Activated T-cell treated with anti-CD3 and anti-CD28 coated beads for 24 hours (primary cell): ENCODE measurements around the gene ABHD16A.
A peak's percentile ranks its signal among the peaks of the same experiment; 100 is the strongest.

Source experiments
- DNase-seq: peaks from one replicate; pipeline ENCODE4 v3.0.0-alpha.2; 2020; ENCODE audit warnings: low read depth

ABHD16A gene

DNA sequence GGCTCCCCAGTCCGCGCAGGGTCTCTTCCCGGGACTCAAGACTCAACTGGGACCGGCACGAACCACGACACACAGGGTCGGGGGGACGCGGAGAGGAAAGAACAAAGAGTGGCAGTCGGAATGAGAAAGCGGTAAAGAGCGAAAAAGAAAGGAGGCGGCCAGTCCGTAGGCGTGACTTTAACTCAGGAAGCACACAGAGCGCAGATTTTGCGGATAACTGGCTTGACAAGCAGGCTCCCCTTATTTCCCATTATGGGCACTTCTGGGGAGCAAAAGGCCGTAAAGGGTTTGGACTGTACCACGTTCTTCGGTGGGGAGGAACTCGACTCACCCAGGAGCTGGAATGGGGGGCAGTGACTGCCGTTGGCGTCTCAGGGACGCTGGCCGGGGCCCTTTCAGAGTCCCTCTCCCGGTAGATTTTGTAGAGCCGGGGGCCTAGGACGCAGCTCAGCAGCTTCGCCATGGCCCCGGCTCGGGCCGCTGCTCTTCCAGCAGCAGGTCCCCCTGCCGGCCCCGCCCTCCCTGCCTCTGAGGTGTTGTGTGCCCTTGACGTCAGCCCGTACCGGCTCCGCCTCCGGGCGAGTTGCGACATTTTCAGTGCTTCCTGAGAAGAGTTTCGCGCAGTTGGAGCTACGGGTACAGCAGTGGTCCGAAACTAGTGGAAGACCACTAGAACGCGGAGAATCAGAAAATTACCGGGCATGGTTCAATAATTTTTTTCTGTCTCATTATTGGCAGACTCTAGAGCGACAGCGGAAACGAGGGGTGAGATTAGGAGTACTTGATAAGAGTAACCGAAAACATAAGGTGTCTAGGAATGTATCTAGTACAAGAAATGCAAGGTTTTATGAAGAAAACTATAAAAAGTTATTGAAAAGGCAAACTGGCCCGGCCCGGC lies at the start of gene ABHD16A:
ABHD16A (minus strand) TSS at position 506 of the 898 bp plus-strand sequence; CDS start at position 463, 43 bp downstream.
- DNase-seq = peak; percentile 96

DNA sequence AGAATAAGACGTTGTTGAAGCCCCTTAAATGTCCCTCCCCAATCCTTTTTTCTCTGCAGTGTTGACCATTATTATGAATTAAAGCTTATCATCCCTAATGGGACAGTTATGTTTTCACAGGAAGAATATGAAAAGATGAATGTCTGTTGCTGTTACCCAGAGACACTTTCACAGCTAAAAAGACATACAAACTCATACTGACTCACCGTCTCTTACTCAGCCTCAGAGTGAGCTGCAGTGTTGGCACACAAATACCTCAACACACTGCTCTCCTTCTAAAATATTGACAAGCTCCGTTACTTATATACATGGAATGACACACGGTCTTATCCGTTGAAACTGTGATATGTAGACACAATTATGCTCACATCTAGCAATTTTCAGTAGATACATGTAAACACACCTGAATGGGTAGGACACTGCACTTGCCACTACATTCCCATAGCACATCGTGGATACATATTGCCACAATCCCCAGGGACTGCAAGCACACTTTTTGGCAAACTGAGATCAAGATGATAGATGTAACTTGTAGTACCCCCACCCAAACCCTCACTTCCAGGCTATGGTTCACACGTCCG lies 49.7 kb upstream of the ABHD16A start:
- no peak for DNase-seq

DNA sequence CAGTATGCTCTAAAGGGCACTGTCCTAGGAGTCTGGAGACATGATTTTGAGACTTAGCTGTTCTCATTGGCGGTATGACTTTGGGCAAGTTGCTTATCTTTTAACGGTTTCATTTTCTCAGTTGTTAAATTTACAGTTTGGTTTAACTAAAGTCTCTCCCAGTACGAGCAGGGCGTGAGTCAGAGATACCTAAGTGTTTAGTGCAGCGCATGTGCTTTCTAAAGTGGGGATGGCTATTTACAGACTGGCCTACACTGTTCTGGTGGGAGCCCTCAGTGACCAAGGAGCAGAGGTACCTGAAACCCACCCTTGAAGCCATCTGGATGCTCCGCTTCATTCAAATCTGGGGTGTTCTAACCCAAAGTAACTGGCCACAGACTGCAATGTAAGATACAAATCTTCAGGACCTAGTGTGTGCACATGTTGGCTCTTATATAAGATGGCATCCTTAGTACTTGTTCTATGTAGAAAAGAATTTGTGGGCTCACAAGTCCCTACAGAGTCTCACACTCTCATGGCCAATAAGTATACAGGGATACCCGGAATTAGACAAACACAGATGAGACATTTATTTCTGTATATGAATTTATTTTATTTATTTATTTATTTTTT lies 47.4 kb upstream of the ABHD16A start:
- no peak for DNase-seq

- DNase-seq = no peak
Observed at GRCh38 chr6:31749301-31750036, 46.3 kb upstream of the ABHD16A start.

DNA sequence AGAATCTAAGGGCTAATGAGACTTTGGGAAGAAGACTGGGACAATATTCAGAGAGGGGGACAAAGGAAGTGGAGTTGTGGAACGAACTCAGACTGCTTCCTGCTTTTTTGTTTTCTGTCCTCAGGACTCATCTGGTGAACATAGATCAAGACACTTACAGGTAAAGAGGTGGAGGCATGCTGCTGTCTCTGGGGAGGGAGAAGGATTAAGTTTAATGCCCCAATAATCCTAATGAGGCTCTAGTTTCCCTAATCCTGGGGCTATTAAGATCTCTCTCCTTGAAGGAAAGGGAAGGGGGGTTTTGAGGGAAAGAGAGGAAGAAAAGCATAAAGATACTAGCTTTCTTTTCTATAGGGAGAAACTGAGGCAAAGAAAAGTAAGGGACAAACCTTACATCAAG lies 41.3 kb upstream of the ABHD16A start:
- no peak for DNase-seq

DNA sequence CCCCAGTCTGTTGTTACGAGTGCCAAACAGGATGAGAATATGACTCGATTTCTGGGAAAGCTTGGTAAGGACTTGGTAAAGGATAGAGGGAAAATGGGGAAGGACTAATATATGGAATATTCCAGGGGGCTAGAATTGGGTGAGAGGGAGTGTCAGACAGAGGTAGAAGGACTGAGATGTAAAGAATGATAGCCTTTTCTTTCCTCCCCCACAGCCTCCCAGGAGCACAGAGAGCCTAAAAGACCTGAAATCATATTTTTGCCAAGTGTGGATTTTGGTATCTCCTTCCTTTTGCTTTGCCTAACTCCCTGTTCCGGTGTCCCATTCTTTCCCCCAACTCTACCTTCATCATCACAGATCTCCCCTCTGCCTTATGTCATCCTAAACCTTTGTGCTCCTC lies 39.8 kb upstream of the ABHD16A start:
- DNase-seq = no peak

DNA sequence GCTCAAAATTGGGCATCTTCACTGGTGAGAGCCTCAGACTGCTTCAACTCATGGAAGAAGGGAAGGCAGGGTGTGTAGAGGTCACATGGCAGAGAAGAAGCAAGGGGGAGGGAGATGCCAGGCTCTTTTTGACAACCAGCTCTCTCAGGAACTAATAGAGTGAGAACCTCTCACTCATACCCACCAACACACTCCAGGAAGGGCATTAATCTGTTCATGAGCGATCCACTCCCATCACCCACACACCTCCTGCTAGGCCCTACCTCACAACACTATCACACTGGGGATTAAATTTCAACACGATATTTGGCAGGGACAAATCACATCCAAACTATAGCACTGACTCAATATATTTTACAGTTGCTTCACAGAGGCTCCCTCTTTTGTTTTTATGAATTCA lies 38.7 kb upstream of the ABHD16A start:
- no peak for DNase-seq

GRCh38 chr6:31740397-31741223 lies 37.5 kb upstream of the ABHD16A start:
- no peak for DNase-seq

GRCh38 chr6:31739639-31740396 lies 36.7 kb upstream of the ABHD16A start, which contains the start of gene MSH5:
Gene MSH5, plus strand, starts transcription at chr6:31740005. Its CDS starts 462 bp downstream, at chr6:31740467.
- DNase-seq = peak; percentile 95

DNA sequence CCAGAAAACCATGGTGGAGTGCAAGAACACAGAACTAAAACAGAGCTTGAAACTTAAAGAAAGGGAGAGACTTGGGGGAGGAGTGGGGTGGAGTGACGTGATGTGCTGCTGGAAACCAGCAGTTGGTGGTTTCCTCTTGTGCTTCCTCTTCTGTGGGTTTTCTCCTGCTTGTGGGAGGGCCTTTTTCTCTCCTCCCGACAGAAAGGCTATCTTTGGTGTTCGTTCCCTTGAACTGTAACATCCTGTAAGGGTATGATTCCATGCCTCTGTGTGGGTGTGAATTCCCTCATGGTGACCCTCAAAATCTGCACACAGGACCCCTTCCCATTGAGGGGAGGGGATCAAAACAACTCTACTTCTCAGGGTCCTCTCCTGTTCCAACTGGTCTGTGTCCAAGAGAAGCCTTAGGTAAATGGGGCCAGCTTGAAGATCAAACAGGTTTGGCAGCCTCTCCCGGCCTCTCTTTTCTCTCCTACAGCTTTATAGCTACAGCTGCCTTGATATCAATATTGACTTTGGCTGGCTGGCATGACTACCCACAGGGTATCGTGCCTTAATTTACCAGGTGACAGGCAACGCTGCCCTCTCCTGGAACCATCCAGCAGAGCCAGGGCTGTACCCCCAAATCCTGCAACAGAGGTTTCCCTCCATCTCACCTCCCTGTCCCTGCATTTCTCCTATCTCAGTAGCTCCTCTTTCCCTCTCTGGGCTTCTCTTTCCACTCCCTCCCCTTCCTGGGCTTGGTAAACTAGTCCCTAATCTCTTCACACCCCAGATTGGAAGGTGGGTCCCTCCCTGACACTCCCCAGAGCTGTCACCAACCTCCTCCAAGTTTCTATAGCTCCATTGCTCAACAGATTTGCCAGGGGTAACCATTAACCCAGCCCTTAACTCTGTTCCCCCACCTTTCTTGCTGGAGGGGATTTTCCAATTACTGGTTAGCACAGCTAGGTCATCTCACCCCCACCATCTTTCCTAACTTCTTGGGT lies 35.2 kb upstream of the ABHD16A start:
- DNase-seq = peak; percentile 48

GRCh38 chr6:31737315-31737990 lies 34.3 kb upstream of the ABHD16A start:
- DNase-seq = no peak

DNA sequence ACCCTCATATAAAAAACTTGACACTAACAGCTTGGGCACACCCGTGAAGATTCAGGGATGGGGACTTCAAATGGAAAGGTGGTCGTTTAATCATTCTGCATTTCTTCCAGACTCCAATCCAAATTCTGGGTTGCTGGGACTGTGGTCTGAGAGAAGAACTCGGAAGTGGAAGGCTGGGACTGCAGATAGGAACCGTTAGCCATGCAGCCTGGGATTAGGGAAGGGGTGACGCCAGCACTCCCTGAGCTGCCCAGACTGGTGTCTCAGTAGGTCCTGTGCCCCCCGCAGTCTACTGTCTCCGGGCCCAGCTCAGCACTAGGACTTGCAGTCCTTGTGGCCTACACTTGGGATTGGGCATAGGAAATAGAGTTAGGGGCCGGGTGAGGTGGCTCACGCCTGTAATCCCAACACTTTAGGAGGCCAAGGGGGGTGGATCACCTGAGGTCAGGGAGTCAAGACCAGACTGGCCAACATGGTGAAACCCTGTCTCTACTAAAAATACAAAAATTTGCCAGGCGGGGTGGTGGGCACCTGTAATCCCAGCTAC lies 33.7 kb upstream of the ABHD16A start:
- no peak for DNase-seq

DNA sequence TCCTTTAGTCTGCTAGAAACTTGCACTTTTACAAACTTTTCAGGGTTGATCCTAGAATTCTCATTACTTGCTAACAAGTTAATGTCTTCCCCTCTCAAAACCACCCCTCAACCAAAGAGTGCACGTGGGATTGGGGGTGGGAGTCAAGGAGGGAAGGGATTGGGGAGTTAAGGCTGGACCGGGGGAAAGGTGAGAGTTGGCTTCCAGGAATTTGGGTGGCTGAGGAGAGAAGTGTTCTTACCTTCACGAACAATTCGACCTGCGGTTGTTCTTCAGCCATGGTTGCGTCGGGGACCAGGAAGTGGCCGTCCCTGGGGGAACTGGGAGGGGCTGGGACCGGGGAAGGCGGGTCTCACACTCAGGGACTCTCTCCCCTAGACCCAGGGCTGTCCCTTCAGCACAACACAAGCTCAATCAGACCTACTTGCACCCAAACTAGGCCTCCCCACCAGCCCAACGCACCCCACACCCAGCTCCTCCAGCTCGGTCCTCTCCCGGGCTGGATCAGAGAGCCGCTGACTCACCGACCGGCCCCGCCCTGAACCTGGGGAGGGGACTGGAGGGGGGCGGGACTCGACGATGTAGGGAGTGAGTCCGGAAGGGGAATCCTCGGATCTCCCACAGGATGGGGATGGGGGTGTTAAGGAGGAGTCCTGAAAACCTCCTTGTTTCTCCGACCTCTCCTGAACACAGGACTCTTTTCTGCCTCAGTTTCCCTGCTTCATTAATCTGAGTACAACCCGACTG lies 33.1 kb upstream of the ABHD16A start, which contains the start of gene CLIC1:
CLIC1 (minus strand) TSS at position 510 of the 747 bp plus-strand sequence; CDS start at position 280, 230 bp downstream.
- peak; percentile 75 for DNase-seq

DNA sequence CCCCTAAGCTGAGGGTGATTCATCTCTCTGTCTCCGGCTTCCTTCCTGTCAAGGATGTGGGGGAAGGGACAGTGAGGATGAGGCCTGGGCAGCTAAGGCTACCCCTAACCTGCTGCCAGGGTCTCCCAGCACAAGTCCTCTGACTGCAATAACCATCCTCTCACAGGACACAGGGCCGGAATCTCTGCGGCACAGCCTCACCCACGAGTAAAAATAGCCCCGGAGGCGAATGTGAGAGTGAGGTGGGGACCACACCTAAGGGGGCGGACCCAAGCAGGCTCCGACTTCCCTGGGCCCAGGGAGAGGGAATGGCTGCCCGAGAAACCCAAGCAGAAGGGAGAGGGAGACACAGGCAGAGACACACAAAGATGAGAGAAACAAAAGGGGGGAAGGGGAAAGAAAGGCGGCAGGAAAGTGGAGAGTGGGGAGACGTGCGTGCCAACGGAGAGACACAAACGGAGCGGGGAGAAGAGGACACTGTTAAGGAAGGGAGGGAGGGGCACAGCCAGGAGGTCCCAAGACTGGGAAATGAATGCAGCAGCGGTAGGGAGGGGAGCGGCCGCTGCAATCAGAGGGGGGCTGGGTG lies 31.8 kb upstream of the ABHD16A start:
- DNase-seq = peak; percentile 46

DNA sequence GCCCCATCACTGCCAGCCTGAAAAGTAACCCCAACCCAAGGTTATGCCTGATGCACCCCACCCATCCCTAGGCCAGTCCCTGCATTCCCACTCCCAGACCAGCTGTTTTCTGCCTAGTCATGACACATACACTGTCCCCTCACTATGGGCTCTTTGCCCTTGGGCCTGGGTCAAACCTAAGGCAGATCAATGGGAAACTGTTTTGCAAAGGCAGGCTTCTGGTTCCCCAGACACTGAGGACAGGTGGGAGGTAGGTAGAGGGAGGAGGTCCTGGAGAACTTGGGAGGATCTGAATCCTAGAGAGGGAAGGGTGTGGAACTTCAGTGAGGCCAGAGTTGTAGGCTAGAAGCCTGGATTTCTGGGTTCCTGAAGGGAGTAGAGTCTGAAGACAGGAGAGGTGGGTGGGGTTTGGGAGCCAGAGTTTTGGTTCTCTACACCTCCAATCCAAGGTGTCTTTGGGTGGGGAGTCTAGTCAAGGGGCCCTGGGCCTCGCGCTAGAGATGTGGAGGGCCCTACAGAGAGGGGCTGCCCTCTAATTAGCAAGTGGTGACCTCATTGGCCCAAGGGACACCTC lies 31.2 kb upstream of the ABHD16A start:
- no peak for DNase-seq

DNA sequence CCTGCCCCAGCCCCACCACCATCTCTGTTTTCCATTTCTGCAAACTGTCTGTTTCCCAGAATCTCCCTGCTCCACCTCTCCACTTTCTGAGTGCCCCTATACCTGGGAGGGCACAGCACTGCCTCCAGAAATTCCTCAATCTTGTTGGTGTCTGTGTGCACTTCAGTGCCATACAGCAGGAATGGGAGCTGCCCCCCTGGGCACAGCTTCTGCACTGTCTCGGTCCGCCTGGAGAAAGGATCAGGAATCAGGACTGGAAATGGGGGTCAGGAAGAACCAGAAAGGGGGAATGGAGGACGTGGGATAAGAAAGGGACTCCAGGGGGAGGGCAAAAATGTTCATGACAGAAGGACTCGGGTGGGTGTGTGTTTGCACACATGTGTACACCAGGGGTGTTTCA lies 30.6 kb upstream of the ABHD16A start:
- no peak for DNase-seq

- DNase-seq = no peak
Observed at GRCh38 chr6:31732029-31732428, 28.9 kb upstream of the ABHD16A start.
